WTC11 (cell line): Measurements from ENCODE around the gene SPOPL.

Source experiments
- ATF2 ChIP-seq: sonication (generic); formaldehyde crosslinking; IDR thresholded peaks from 2 replicates; pipeline ENCODE4 v1.8.1; 2022; ENCODE audit warnings: low read depth, missing genetic modification reagents, borderline replicate concordance
- CTCF ChIP-seq: fragments of 200-600 bp; IDR thresholded peaks from 2 replicates; pipeline ENCODE4 v1.8.0; 2022; ENCODE audit warnings: antibody characterized with exemption
- ESRRA ChIP-seq: sonication (generic); formaldehyde crosslinking; IDR thresholded peaks from 2 replicates; pipeline ENCODE4 v1.8.1; 2022; ENCODE audit warnings: mild to moderate bottlenecking, missing genetic modification reagents, borderline replicate concordance
- JUN ChIP-seq: sonication (generic); formaldehyde crosslinking; IDR thresholded peaks from 2 replicates; pipeline ENCODE4 v1.8.0; 2023; ENCODE audit warnings: mild to moderate bottlenecking, missing genetic modification reagents
- NFATC4 ChIP-seq: fragments of 250-450 bp; sonication (Bioruptor Pico); IDR thresholded peaks from 2 replicates; pipeline ENCODE4 v1.9.0; 2021; ENCODE audit warnings: mild to moderate bottlenecking
- NR3C1 ChIP-seq: sonication (generic); formaldehyde crosslinking; conservative IDR thresholded peaks from 2 replicates; pipeline ENCODE4 v1.8.1; 2023; ENCODE audit warnings: low read depth, mild to moderate bottlenecking, missing genetic modification reagents
- PREB ChIP-seq: sonication (generic); formaldehyde crosslinking; IDR thresholded peaks from 2 replicates; pipeline ENCODE4 v1.8.1; 2022; ENCODE audit warnings: mild to moderate bottlenecking, missing genetic modification reagents, moderate library complexity, borderline replicate concordance
- TEAD4 ChIP-seq: sonication (generic); formaldehyde crosslinking; IDR thresholded peaks from 2 replicates; pipeline ENCODE4 v1.8.0; 2022; ENCODE audit warnings: mild to moderate bottlenecking, missing genetic modification reagents
- USF2 ChIP-seq: sonication (generic); formaldehyde crosslinking; IDR thresholded peaks from 2 replicates; pipeline ENCODE4 v1.8.1; 2023; ENCODE audit warnings: mild to moderate bottlenecking, missing genetic modification reagents, moderate library complexity
- ZNF281 ChIP-seq: sonication (generic); formaldehyde crosslinking; IDR thresholded peaks from 2 replicates; pipeline ENCODE4 v1.8.0; 2023; ENCODE audit warnings: mild to moderate bottlenecking, missing genetic modification reagents

GRCh38 chr2:138602166-138602460 lies 100.5 kb downstream of the SPOPL start:
- TF ChIP-seq CTCF (no peak), USF2 (no peak), ESRRA (no peak), TEAD4 (no peak), JUN (CRISPR knock-in tag) (no peak), ATF2 (CRISPR knock-in tag) (no peak), NR3C1 (CRISPR knock-in tag) (no peak), NFATC4 (CRISPR knock-in tag) (no peak), ZNF281 (CRISPR knock-in tag) (no peak), PREB (no peak)
